HepG2 (cell line): ENCODE results near the gene MAPK8IP1. TPM values are rescaled to one million over a fixed set of nuclear protein-coding genes. Genes with fewer than 3 reads are reported as not detected.

ENCODE experiments used
- ARHGAP35 ChIP-seq: sonication (generic); formaldehyde crosslinking; IDR thresholded peaks from 2 replicates; pipeline ENCODE4 v1.9.0; 2022; ENCODE audit warnings: mild to moderate bottlenecking, inconsistent platforms, moderate library complexity, missing genetic modification reagents, borderline replicate concordance
- GPN1 ChIP-seq: sonication (generic); formaldehyde crosslinking; IDR thresholded peaks from 2 replicates; pipeline ENCODE4 v1.5.1; 2020; ENCODE audit warnings: missing genetic modification reagents, borderline replicate concordance
- KDM5A ChIP-seq: fragments of 200-600 bp; sonication (generic); IDR thresholded peaks from 2 replicates; pipeline ENCODE4 v1.7.0; 2018; ENCODE audit warnings: antibody characterized with exemption, mild to moderate bottlenecking, low read length, borderline replicate concordance
- MIER3 ChIP-seq: IDR thresholded peaks from 2 replicates; pipeline ENCODE4 v1.6.1; 2016; ENCODE audit warnings: missing compliant biosample characterization, borderline replicate concordance
- NRL ChIP-seq: sonication (generic); formaldehyde crosslinking; IDR thresholded peaks from 2 replicates; pipeline ENCODE4 v1.5.0; 2020; ENCODE audit warnings: missing genetic modification reagents, mild to moderate bottlenecking, moderate library complexity, borderline replicate concordance
- RFX5 ChIP-seq: IDR thresholded peaks from 2 replicates; pipeline ENCODE4 v1.6.1; 2011; ENCODE audit warnings: low read depth, low read length, improper control_type of control experiment
- TAF15 ChIP-seq: fragments of 200-400 bp; formaldehyde crosslinking; IDR thresholded peaks from one replicate; pipeline ENCODE4 v1.6.1; 2018; ENCODE audit warnings: mild to moderate bottlenecking, low read depth, low read length; ENCODE audit not compliant: poor library complexity, severe bottlenecking
- ZBTB20 ChIP-seq: sonication (generic); formaldehyde crosslinking; IDR thresholded peaks from 2 replicates; pipeline ENCODE4 v1.8.1; 2023; ENCODE audit warnings: missing genetic modification reagents, low read depth, mild to moderate bottlenecking, borderline replicate concordance
- ZFP37 ChIP-seq: sonication (generic); formaldehyde crosslinking; IDR thresholded peaks from 2 replicates; pipeline ENCODE4 v1.4.0; 2020; ENCODE audit warnings: missing genetic modification reagents, borderline replicate concordance
- ZNF253 ChIP-seq: sonication (generic); formaldehyde crosslinking; IDR thresholded peaks from 2 replicates; pipeline ENCODE4 v1.8.0; 2022; ENCODE audit warnings: mild to moderate bottlenecking, missing genetic modification reagents, borderline replicate concordance
- ZNF296 ChIP-seq: sonication (generic); formaldehyde crosslinking; conservative IDR thresholded peaks from 2 replicates; pipeline ENCODE4 v1.5.0; 2020; ENCODE audit warnings: mild to moderate bottlenecking, missing genetic modification reagents
- ZNF572 ChIP-seq: sonication (generic); formaldehyde crosslinking; IDR thresholded peaks from 2 replicates; pipeline ENCODE4 v1.5.1; 2020; ENCODE audit warnings: mild to moderate bottlenecking, missing genetic modification reagents
- ZNF598 ChIP-seq: sonication (generic); formaldehyde crosslinking; IDR thresholded peaks from 2 replicates; pipeline ENCODE4 v1.5.1; 2020; ENCODE audit warnings: mild to moderate bottlenecking, missing genetic modification reagents, borderline replicate concordance
- ZNF772 ChIP-seq: sonication (generic); formaldehyde crosslinking; IDR thresholded peaks from 2 replicates; pipeline ENCODE4 v1.5.0; 2020; ENCODE audit warnings: mild to moderate bottlenecking, missing genetic modification reagents
- ZNF788 ChIP-seq: sonication (generic); formaldehyde crosslinking; IDR thresholded peaks from 2 replicates; pipeline ENCODE4 v1.5.0; 2020; ENCODE audit warnings: mild to moderate bottlenecking, missing genetic modification reagents, borderline replicate concordance
- ZNF839 ChIP-seq: sonication (generic); formaldehyde crosslinking; IDR thresholded peaks from 2 replicates; pipeline ENCODE4 v1.4.0; 2020; ENCODE audit warnings: missing genetic modification reagents, mild to moderate bottlenecking, borderline replicate concordance
- ZNF879 ChIP-seq: sonication (generic); formaldehyde crosslinking; IDR thresholded peaks from 2 replicates; pipeline ENCODE4 v1.8.1; 2023; ENCODE audit warnings: missing genetic modification reagents
- polyA plus RNA-seq, 8 experiments: library from polyadenylated mRNA; depleted of rRNA in 3 of 8; stranded (reverse) in 7 of 8; unstranded in 1 of 8; fragments of >200 nt; fragmentation: Illumina TruSeq in 4 of 8; extraction: Trizol in 4 of 8; gene quantifications; 2 replicates each; pipeline versions ENCODE4 v1.2.1 to v1.2.3, GENCODE V29; 2011 to 2016; ENCODE audit warnings: low read depth in 4 of 8, missing spikeins in 1 of 8, mixed read lengths in 1 of 8; ENCODE audit not compliant: insufficient read depth in 1 of 8
- total RNA-seq, 5 experiments: library from RNA; depleted of rRNA; stranded (reverse); fragments of >200 nt; fragmentation: Illumina TruSeq; extraction: Trizol; gene quantifications; 2 replicates each; pipeline ENCODE4 v1.2.3, GENCODE V29; 2016; ENCODE audit warnings: low read depth in 1 of 5
- TF ChIP-seq, protein P1 (sequence below): IDR thresholded peaks from 2 replicates; pipeline ENCODE4 v1.6.1; 2018; ENCODE audit warnings: missing genetic modification reagents, mild to moderate bottlenecking, missing compliant biosample characterization
- TF ChIP-seq, protein P2 (sequence below): sonication (generic); formaldehyde crosslinking; IDR thresholded peaks from 2 replicates; pipeline ENCODE4 v1.4.0; 2020; ENCODE audit warnings: missing genetic modification reagents
- TF ChIP-seq, protein P3 (sequence below): sonication (generic); formaldehyde crosslinking; IDR thresholded peaks from 2 replicates; pipeline ENCODE4 v1.5.0; 2020; ENCODE audit warnings: missing genetic modification reagents, mild to moderate bottlenecking, borderline replicate concordance
- TF ChIP-seq, protein P4 (sequence below): sonication (generic); formaldehyde crosslinking; IDR thresholded peaks from 2 replicates; pipeline ENCODE4 v1.8.1; 2023; ENCODE audit warnings: mild to moderate bottlenecking, moderate library complexity, missing genetic modification reagents
- TF ChIP-seq, protein P5 (sequence below): sonication (generic); formaldehyde crosslinking; IDR thresholded peaks from 2 replicates; pipeline ENCODE4 v1.8.1; 2023; ENCODE audit warnings: mild to moderate bottlenecking, missing genetic modification reagents

MAPK8IP1 gene
- total and polyA plus RNA-seq, 2 of the 13 experiments (the other 11 are each of a cell fraction or from before 2014, with no cell fraction given) = 2.2 to 4.2 TPM

DNA sequence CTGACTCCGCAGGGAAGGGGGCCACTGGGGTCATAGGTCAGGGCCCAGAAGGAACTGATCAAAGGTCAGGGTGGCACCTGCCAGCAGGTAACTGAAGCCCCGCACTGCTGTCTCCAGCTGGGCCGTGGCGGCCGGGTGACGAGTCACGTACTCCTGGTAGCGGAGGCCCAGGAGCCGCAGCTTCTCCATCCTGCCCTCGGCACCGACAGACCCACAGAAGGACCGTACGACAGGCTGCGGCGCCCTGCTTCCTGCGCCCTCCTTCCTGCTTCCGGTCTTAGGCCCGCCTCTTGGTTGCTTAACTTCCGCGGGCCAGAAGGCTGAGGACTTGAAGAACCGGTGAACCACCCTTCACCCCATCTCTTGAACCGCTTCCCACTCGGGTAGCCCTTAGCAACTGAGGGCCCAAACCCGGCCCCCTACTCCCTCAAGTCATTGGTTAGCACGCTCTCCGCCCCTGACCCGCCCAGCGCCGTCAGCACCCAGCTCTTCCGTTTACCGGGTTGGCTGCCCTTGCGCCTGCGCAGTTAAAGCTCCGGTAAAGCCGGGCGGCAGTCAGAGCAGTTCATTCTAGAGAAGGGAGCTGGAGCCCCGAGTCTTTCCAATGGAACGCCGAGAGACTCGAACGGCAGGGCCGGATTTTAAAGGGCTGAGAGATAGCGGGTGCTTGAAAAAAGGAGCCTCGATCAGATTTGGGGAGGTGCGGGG lies 32.3 kb downstream of the MAPK8IP1 start, which contains the start of gene PEX16 (continued):
- TF ChIP-seq NRL (CRISPR knock-in tag) = peak; percentile 77; the same call in 1 of the 2 replicates
- peak; percentile 82; the same call in 1 of the 2 replicates for TF ChIP-seq ZNF788 (CRISPR knock-in tag)
- no peak for TF ChIP-seq ZNF253 (CRISPR knock-in tag)
- no peak for TF ChIP-seq ZNF839 (CRISPR knock-in tag)
- TF ChIP-seq, protein P1, sequence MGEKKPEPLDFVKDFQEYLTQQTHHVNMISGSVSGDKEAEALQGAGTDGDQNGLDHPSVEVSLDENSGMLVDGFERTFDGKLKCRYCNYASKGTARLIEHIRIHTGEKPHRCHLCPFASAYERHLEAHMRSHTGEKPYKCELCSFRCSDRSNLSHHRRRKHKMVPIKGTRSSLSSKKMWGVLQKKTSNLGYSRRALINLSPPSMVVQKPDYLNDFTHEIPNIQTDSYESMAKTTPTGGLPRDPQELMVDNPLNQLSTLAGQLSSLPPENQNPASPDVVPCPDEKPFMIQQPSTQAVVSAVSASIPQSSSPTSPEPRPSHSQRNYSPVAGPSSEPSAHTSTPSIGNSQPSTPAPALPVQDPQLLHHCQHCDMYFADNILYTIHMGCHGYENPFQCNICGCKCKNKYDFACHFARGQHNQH (CRISPR knock-in tag) = no peak
- no peak for TF ChIP-seq ZNF296 (CRISPR knock-in tag)
- TF ChIP-seq RFX5 = peak; percentile 78
- TF ChIP-seq ZNF879 (CRISPR knock-in tag) = no peak
- TF ChIP-seq ZBTB20 (CRISPR knock-in tag) = peak; percentile 74
- no peak for TF ChIP-seq GPN1 (CRISPR knock-in tag)
- TF ChIP-seq ZFP37 (CRISPR knock-in tag) = no peak
- TF ChIP-seq, protein P2, sequence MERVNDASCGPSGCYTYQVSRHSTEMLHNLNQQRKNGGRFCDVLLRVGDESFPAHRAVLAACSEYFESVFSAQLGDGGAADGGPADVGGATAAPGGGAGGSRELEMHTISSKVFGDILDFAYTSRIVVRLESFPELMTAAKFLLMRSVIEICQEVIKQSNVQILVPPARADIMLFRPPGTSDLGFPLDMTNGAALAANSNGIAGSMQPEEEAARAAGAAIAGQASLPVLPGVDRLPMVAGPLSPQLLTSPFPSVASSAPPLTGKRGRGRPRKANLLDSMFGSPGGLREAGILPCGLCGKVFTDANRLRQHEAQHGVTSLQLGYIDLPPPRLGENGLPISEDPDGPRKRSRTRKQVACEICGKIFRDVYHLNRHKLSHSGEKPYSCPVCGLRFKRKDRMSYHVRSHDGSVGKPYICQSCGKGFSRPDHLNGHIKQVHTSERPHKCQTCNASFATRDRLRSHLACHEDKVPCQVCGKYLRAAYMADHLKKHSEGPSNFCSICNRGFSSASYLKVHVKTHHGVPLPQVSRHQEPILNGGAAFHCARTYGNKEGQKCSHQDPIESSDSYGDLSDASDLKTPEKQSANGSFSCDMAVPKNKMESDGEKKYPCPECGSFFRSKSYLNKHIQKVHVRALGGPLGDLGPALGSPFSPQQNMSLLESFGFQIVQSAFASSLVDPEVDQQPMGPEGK = no peak; the same call in 1 of the 2 replicates
- no peak for TF ChIP-seq MIER3 (CRISPR knock-in tag)
- TF ChIP-seq ZNF772 (CRISPR knock-in tag) = no peak
- TF ChIP-seq ZNF598 = no peak
- TF ChIP-seq, protein P3, sequence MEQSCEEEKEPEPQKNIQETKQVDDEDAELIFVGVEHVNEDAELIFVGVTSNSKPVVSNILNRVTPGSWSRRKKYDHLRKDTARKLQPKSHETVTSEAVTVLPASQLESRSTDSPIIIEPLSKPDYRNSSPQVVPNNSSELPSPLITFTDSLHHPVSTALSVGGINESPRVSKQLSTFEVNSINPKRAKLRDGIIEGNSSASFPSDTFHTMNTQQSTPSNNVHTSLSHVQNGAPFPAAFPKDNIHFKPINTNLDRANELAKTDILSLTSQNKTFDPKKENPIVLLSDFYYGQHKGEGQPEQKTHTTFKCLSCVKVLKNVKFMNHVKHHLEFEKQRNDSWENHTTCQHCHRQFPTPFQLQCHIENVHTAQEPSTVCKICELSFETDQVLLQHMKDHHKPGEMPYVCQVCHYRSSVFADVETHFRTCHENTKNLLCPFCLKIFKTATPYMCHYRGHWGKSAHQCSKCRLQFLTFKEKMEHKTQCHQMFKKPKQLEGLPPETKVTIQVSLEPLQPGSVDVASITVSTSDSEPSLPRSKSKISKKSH (CRISPR knock-in tag) = no peak; the same call in none of the 2 replicates
- TF ChIP-seq KDM5A = peak; percentile 81; the same call in 1 of the 2 replicates
- no peak for TF ChIP-seq TAF15
- TF ChIP-seq ZNF572 (CRISPR knock-in tag) = peak; percentile 100
- TF ChIP-seq ARHGAP35 (CRISPR knock-in tag) = no peak
- TF ChIP-seq, protein P4, sequence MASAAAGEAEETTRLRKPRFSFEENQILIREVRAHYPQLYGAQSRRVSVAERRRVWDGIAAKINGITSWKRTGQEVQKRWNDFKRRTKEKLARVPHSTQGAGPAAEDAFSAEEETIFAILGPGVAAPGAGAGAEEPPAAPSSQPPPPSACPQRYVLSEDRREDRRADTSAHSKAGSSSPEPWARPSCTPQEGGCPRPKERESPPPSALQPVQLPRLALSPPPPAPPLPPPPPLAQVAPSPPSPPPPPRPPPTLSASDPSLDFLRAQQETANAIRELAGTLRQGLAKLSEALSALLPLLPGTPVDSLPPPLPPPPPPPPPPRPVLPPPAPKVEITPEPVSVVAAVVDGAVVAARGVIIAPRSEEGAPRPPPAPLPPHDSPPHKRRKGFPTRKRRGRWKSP (CRISPR knock-in tag) = peak; percentile 40
- TF ChIP-seq, protein P5, sequence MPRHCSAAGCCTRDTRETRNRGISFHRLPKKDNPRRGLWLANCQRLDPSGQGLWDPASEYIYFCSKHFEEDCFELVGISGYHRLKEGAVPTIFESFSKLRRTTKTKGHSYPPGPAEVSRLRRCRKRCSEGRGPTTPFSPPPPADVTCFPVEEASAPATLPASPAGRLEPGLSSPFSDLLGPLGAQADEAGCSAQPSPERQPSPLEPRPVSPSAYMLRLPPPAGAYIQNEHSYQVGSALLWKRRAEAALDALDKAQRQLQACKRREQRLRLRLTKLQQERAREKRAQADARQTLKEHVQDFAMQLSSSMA (CRISPR knock-in tag) = no peak
